NCI-H82 treated with DMSO at 0.1 percent for 48 hours (cell line): ENCODE data around the gene CREB3L1.

Source experiments
- DNase-seq: peaks from one replicate; lab custom pipeline; 2025; ENCODE audit not compliant: unreplicated experiment; lab: John Stamatoyannopoulos, UW

The CREB3L1 gene

GRCh38 chr11:46363031-46363407 lies 85.6 kb downstream of the CREB3L1 start:
- no peak for DNase-seq

- no peak for DNase-seq
Measured at GRCh38 chr11:46363455-46364005, 86.1 kb downstream of the CREB3L1 start.

- DNase-seq: no peak
Measured at GRCh38 chr11:46364056-46364455, 86.6 kb downstream of the CREB3L1 start.

GRCh38 chr11:46364791-46365190 lies 87.3 kb downstream of the CREB3L1 start:
- no peak for DNase-seq

GRCh38 chr11:46366260-46366659 lies 88.8 kb downstream of the CREB3L1 start:
- DNase-seq: no peak

- no peak for DNase-seq
Measured at GRCh38 chr11:46366661-46367161, 89.2 kb downstream of the CREB3L1 start.

GRCh38 chr11:46367244-46367915 lies 89.9 kb downstream of the CREB3L1 start:
- no peak for DNase-seq

- no peak for DNase-seq
Measured at GRCh38 chr11:46367916-46368267, 90.4 kb downstream of the CREB3L1 start.

- peak; percentile 44 for DNase-seq
Measured at GRCh38 chr11:46369458-46370152, 92.1 kb downstream of the CREB3L1 start.

GRCh38 chr11:46370253-46370652 lies 92.8 kb downstream of the CREB3L1 start:
- DNase-seq: no peak
